ENCODE data around the gene ARHGEF38.
"Not testable (repeated sequence)": the region's sequence is repeated elsewhere in the genome, so short reads cannot be mapped to it uniquely, and the experiment has no call there.

ARHGEF38 gene

GRCh38 chr4:105714071-105714521, 161.7 kb downstream of the ARHGEF38 start:
- CTCF ChIA-PET = interaction anchor here (0.5 to 0.7 kb wide), 3 partner anchors 22 to 1094 kb away, joined by 3 to 4 read pairs (median 3); no protein-coding TSS in a partner anchor
- DNase-seq (ENCODE audit: low spot score) = peak; percentile 21
- H3K27ac ChIP-seq = no peak overlapping the region
- POLR2A ChIA-PET (ENCODE audit: low non-redundant PET) = no interaction called here
- no peak for TF ChIP-seq CTCF (conservative IDR thresholded peaks at IDR 0.05; ENCODE audit: low read depth)

GRCh38 chr4:105714932-105715331, 162.5 kb downstream of the ARHGEF38 start:
- no peak for DNase-seq (ENCODE audit: low spot score)
- H3K27ac ChIP-seq = no peak overlapping the region
- TF ChIP-seq CTCF (conservative IDR thresholded peaks at IDR 0.05; ENCODE audit: low read depth) = no peak
- ChIA-PET CTCF (interaction anchor here (0.5 to 1.1 kb wide), 10 partner anchors 11 to 474 kb away, joined by 3 to 4 read pairs (median 3); partner anchors contain the start of gene PPA2), POLR2A (ENCODE audit: low non-redundant PET) (no interaction called here)

GRCh38 chr4:105715692-105716278, 163.4 kb downstream of the ARHGEF38 start:
- no peak overlapping the region for H3K27ac ChIP-seq
- CTCF ChIA-PET = interaction anchor here (0.5 to 1.1 kb wide), 9 partner anchors 11 to 473 kb away, joined by 3 to 4 read pairs (median 3); partner anchors contain the start of gene PPA2

GRCh38 chr4:105719204-105719603, 166.8 kb downstream of the ARHGEF38 start:
- no peak for DNase-seq (ENCODE audit: low spot score)
- H3K27ac ChIP-seq = no peak overlapping the region
- ChIA-PET CTCF (no interaction called here), POLR2A (ENCODE audit: low non-redundant PET) (no interaction called here)
- no peak for TF ChIP-seq CTCF (conservative IDR thresholded peaks at IDR 0.05; ENCODE audit: low read depth)

More at GRCh38 chr4:105715692-105716278, 163.4 kb downstream of the ARHGEF38 start:
- POLR2A ChIA-PET (ENCODE audit: low non-redundant PET) = no interaction called here
- TF ChIP-seq CTCF (conservative IDR thresholded peaks at IDR 0.05; ENCODE audit: low read depth) = peak; percentile 68
- peak; percentile 42 for DNase-seq (ENCODE audit: low spot score)

- TF ChIP-seq CTCF (conservative IDR thresholded peaks at IDR 0.05; ENCODE audit: low read depth) = no peak
- H3K27ac ChIP-seq = no peak overlapping the region
- CTCF ChIA-PET = no interaction called here
- no peak for DNase-seq (ENCODE audit: low spot score)
- POLR2A ChIA-PET (ENCODE audit: low non-redundant PET) = no interaction called here
These were observed 173.2 kb downstream of the ARHGEF38 start for GRCh38 chr4:105725623-105726022.

GRCh38 chr4:105729895-105730294, 177.5 kb downstream of the ARHGEF38 start:
- POLR2A ChIA-PET (ENCODE audit: low non-redundant PET); DNase-seq (ENCODE audit: low spot score); CTCF ChIA-PET: not testable (repeated sequence)

More at GRCh38 chr4:105729895-105730294, 177.5 kb downstream of the ARHGEF38 start:
- H3K27ac ChIP-seq = not testable (repeated sequence)
